ENCODE data around the gene C11orf16.

Gene C11orf16

GRCh38 chr11:8927233-8927632, 5.5 kb downstream of the C11orf16 start:
- no peaks in the 10 kb centered on the region for H4K20me1 ChIP-seq (ENCODE audit: insufficient read depth, low read length, poor library complexity, severe bottlenecking)
- H3K9ac ChIP-seq (ENCODE audit: low read depth, low read length, poor library complexity, severe bottlenecking): no peak overlapping the region
- no peak overlapping the region for H3K4me3 ChIP-seq (ENCODE audit: low read length, poor library complexity, severe bottlenecking)
- no peaks in the 10 kb centered on the region for H3K27me3 ChIP-seq (ENCODE audit: insufficient read depth, low read length, poor library complexity, severe bottlenecking)
- H3K4me2 ChIP-seq (ENCODE audit: low read depth, low read length, poor library complexity, severe bottlenecking): no peak overlapping the region
- no peaks in the 10 kb centered on the region for H3K9me2 ChIP-seq (replicated peaks; ENCODE audit: low read depth, low read length)
- no peaks in the 10 kb centered on the region for H3K79me2 ChIP-seq (ENCODE audit: insufficient read depth, low read length)
- H2AFZ ChIP-seq (ENCODE audit: low read length): no peak overlapping the region
- H3K9me3 ChIP-seq (ENCODE audit: insufficient read depth, low read depth, low read length): no peaks in the 10 kb centered on the region
- H3K36me3 ChIP-seq (ENCODE audit: insufficient read depth, low read length): no peaks in the 10 kb centered on the region
- TF ChIP-seq EZH2phosphoT487 (IDR thresholded peaks at IDR 0.05; ENCODE audit: borderline replicate concordance): no peak
- TF ChIP-seq CTCF (conservative IDR thresholded peaks at IDR 0.05; ENCODE audit: low read length): no peak
- H3F3A ChIP-seq (ENCODE audit: low read depth): no peaks in the 10 kb centered on the region
- H3K4me1 ChIP-seq (ENCODE audit: insufficient read depth, low read length, poor library complexity, severe bottlenecking): no peaks in the 10 kb centered on the region

GRCh38 chr11:8926236-8926635, 6.5 kb downstream of the C11orf16 start:
- TF ChIP-seq EZH2phosphoT487 (IDR thresholded peaks at IDR 0.05; ENCODE audit: borderline replicate concordance): no peak
- no peak for TF ChIP-seq CTCF (conservative IDR thresholded peaks at IDR 0.05; ENCODE audit: low read length)
- no peaks in the 10 kb centered on the region for H3F3A ChIP-seq (ENCODE audit: low read depth)
- H3K9me3 ChIP-seq (ENCODE audit: insufficient read depth, low read depth, low read length): no peaks in the 10 kb centered on the region
- H3K4me1 ChIP-seq (ENCODE audit: insufficient read depth, low read length, poor library complexity, severe bottlenecking): no peaks in the 10 kb centered on the region
- no peaks in the 10 kb centered on the region for H4K20me1 ChIP-seq (ENCODE audit: insufficient read depth, low read length, poor library complexity, severe bottlenecking)
- H3K27me3 ChIP-seq (ENCODE audit: insufficient read depth, low read length, poor library complexity, severe bottlenecking): no peaks in the 10 kb centered on the region
- no peaks in the 10 kb centered on the region for H3K9me2 ChIP-seq (replicated peaks; ENCODE audit: low read depth, low read length)
- no peak overlapping the region for H2AFZ ChIP-seq (ENCODE audit: low read length)
- no peak overlapping the region for H3K4me3 ChIP-seq (ENCODE audit: low read length, poor library complexity, severe bottlenecking)
- H3K79me2 ChIP-seq (ENCODE audit: insufficient read depth, low read length): no peaks in the 10 kb centered on the region
- H3K9ac ChIP-seq (ENCODE audit: low read depth, low read length, poor library complexity, severe bottlenecking): no peak overlapping the region
- no peak overlapping the region for H3K4me2 ChIP-seq (ENCODE audit: low read depth, low read length, poor library complexity, severe bottlenecking)
- no peaks in the 10 kb centered on the region for H3K36me3 ChIP-seq (ENCODE audit: insufficient read depth, low read length)

GRCh38 chr11:8925711-8926110, 7.0 kb downstream of the C11orf16 start:
- Histone ChIP-seq H3K4me1 (ENCODE audit: insufficient read depth, low read length, poor library complexity, severe bottlenecking) (no peaks in the 10 kb centered on the region), H2AFZ (ENCODE audit: low read length) (no peak overlapping the region), H3K9me2 (replicated peaks; ENCODE audit: low read depth, low read length) (no peaks in the 10 kb centered on the region), H3K9me3 (ENCODE audit: insufficient read depth, low read depth, low read length) (no peaks in the 10 kb centered on the region), H3K4me3 (ENCODE audit: low read length, poor library complexity, severe bottlenecking) (no peak overlapping the region), H3F3A (ENCODE audit: low read depth) (no peaks in the 10 kb centered on the region), H3K9ac (ENCODE audit: low read depth, low read length, poor library complexity, severe bottlenecking) (no peak overlapping the region), H3K36me3 (ENCODE audit: insufficient read depth, low read length) (no peaks in the 10 kb centered on the region; the same call in 1 of the 2 replicates), H3K4me2 (ENCODE audit: low read depth, low read length, poor library complexity, severe bottlenecking) (no peak overlapping the region), H3K79me2 (ENCODE audit: insufficient read depth, low read length) (no peaks in the 10 kb centered on the region), H4K20me1 (ENCODE audit: insufficient read depth, low read length, poor library complexity, severe bottlenecking) (no peaks in the 10 kb centered on the region), H3K27me3 (ENCODE audit: insufficient read depth, low read length, poor library complexity, severe bottlenecking) (no peaks in the 10 kb centered on the region)
- TF ChIP-seq EZH2phosphoT487 (IDR thresholded peaks at IDR 0.05; ENCODE audit: borderline replicate concordance) (no peak), CTCF (conservative IDR thresholded peaks at IDR 0.05; ENCODE audit: low read length) (no peak)

Data from Loucy (cell line).